HEK293 (cell line): Measurements from ENCODE around the gene ZC3H12C.

Experiments
- CTCF ChIA-PET: fragments of 350-600 bp; formaldehyde crosslinking; extraction: SDS; loops from one replicate; lab custom pipeline; 2021; ENCODE audit warnings: antibody characterized with exemption; lab: Yijun Ruan, JAX
- POLR2A ChIA-PET: fragments of 300-600 bp; formaldehyde crosslinking; extraction: SDS; loops from one replicate; lab custom pipeline; 2020; ENCODE audit warnings: antibody characterized with exemption, inconsistent platforms; lab: Yijun Ruan, JAX
- H3K27ac ChIP-seq: fragments of 200-500 bp; sonication (Bioruptor generic); 2 replicates; pipeline ENCODE4 v1.5.1; 2014; ENCODE audit warnings: low read depth, low read length, control low read depth, inconsistent platforms; ENCODE audit errors: extremely low read depth
- H3K36me3 ChIP-seq, 2 experiments: fragments of 200-500 bp in 1 of 2; sonication (Bioruptor generic) in 1 of 2; 1 replicate in 1 of 2; 2 replicates in 1 of 2; pipeline ENCODE4 v1.5.1; 2014 to 2017; ENCODE audit warnings: inconsistent platforms in 2 of 2, low read length in 2 of 2; ENCODE audit not compliant: control insufficient read depth in 2 of 2, insufficient read depth in 1 of 2
- H3K4me1 ChIP-seq: fragments of 200-500 bp; sonication (Bioruptor generic); 2 replicates; pipeline ENCODE4 v1.5.1; 2014; ENCODE audit warnings: mild to moderate bottlenecking, low read length, inconsistent platforms; ENCODE audit not compliant: control insufficient read depth, insufficient read depth
- H3K4me3 ChIP-seq: 2 replicates; pipeline ENCODE4 v1.5.1; 2011; ENCODE audit warnings: low read depth, mild to moderate bottlenecking, control low read depth, low read length, moderate library complexity
- H3K9me3 ChIP-seq: fragments of 200-500 bp; sonication (Bioruptor generic); 2 replicates; pipeline ENCODE4 v1.5.1; 2014; ENCODE audit warnings: low read depth, low read length, inconsistent platforms; ENCODE audit not compliant: control insufficient read depth, insufficient read depth
- ATF2 ChIP-seq: fragments of 450-650 bp; formaldehyde crosslinking; IDR thresholded peaks from 2 replicates; pipeline ENCODE4 v1.5.1; 2016; ENCODE audit warnings: missing biosample characterization, missing genetic modification characterization, low read depth
- GLIS1 ChIP-seq: fragments of 450-650 bp; formaldehyde crosslinking; IDR thresholded peaks from 2 replicates; pipeline ENCODE4 v1.5.1; 2016; ENCODE audit warnings: missing biosample characterization, missing genetic modification characterization
- INSM2 ChIP-seq: fragments of 450-650 bp; formaldehyde crosslinking; IDR thresholded peaks from 2 replicates; pipeline ENCODE4 v1.5.1; 2016; ENCODE audit warnings: missing biosample characterization, missing genetic modification characterization
- MZF1 ChIP-seq: fragments of 450-650 bp; formaldehyde crosslinking; IDR thresholded peaks from 2 replicates; pipeline ENCODE4 v1.5.1; 2017; ENCODE audit warnings: missing biosample characterization, missing genetic modification characterization, borderline replicate concordance
- PATZ1 ChIP-seq: fragments of 450-650 bp; formaldehyde crosslinking; IDR thresholded peaks from 2 replicates; pipeline ENCODE4 v1.5.1; 2016; ENCODE audit warnings: missing biosample characterization, missing genetic modification characterization
- PRDM6 ChIP-seq: fragments of 450-650 bp; formaldehyde crosslinking; IDR thresholded peaks from 2 replicates; pipeline ENCODE4 v1.5.1; 2017; ENCODE audit warnings: missing biosample characterization, missing genetic modification characterization
- SETDB1 ChIP-seq: IDR thresholded peaks from one replicate; pipeline ENCODE4 v1.6.1; 2017; ENCODE audit warnings: mild to moderate bottlenecking, low read length, moderate library complexity, mixed read lengths; ENCODE audit not compliant: insufficient read length
- ZBTB49 ChIP-seq: fragments of 450-650 bp; formaldehyde crosslinking; IDR thresholded peaks from 2 replicates; pipeline ENCODE4 v1.5.1; 2016; ENCODE audit warnings: missing biosample characterization, missing genetic modification characterization, low read depth
- ZBTB8A ChIP-seq: fragments of 450-650 bp; formaldehyde crosslinking; IDR thresholded peaks from 2 replicates; pipeline ENCODE4 v1.5.1; 2016; ENCODE audit warnings: missing biosample characterization, missing genetic modification characterization
- ZFP69B ChIP-seq: fragments of 450-650 bp; formaldehyde crosslinking; IDR thresholded peaks from 2 replicates; pipeline ENCODE4 v1.5.1; 2016; ENCODE audit warnings: missing biosample characterization, missing genetic modification characterization
- ZNF138 ChIP-seq: fragments of 450-650 bp; formaldehyde crosslinking; IDR thresholded peaks from 2 replicates; pipeline ENCODE4 v1.5.1; 2016; ENCODE audit warnings: missing biosample characterization, missing genetic modification characterization, borderline replicate concordance
- ZNF174 ChIP-seq: fragments of 450-650 bp; formaldehyde crosslinking; IDR thresholded peaks from 2 replicates; pipeline ENCODE4 v1.5.0; 2017; ENCODE audit warnings: missing biosample characterization, mild to moderate bottlenecking, missing genetic modification characterization
- ZNF341 ChIP-seq: fragments of 450-650 bp; formaldehyde crosslinking; IDR thresholded peaks from 2 replicates; pipeline ENCODE4; 2016; ENCODE audit warnings: low read depth, missing biosample characterization, missing genetic modification characterization
- ZNF362 ChIP-seq: fragments of 450-650 bp; formaldehyde crosslinking; IDR thresholded peaks from 2 replicates; pipeline ENCODE4 v1.5.1; 2016; ENCODE audit warnings: missing biosample characterization, missing genetic modification characterization
- ZNF560 ChIP-seq: fragments of 450-650 bp; formaldehyde crosslinking; IDR thresholded peaks from 2 replicates; pipeline ENCODE4 v1.5.1; 2017; ENCODE audit warnings: missing biosample characterization, missing genetic modification characterization, borderline replicate concordance
- ZNF692 ChIP-seq: fragments of 450-650 bp; formaldehyde crosslinking; IDR thresholded peaks from 2 replicates; pipeline ENCODE4 v1.5.1; 2016; ENCODE audit warnings: missing biosample characterization, missing genetic modification characterization

The ZC3H12C gene

GRCh38 chr11:110123003-110123402 lies 29.8 kb downstream of the ZC3H12C start:
- H3K27ac ChIP-seq: no peak overlapping the region
- POLR2A ChIA-PET: no interaction called here
- H3K9me3 ChIP-seq: no peaks in the 10 kb centered on the region
- peaks cover 4% of the 10 kb centered on the region; the same call in 1 of the 2 replicates for H3K4me1 ChIP-seq
- TF ChIP-seq MZF1 (tag by site-specific recombination): no peak
- TF ChIP-seq ZBTB49 (tag by site-specific recombination): no peak
- no peak for TF ChIP-seq INSM2 (tag by site-specific recombination)
- no peak overlapping the region for H3K4me3 ChIP-seq
- H3K36me3 ChIP-seq: no peaks in the 10 kb centered on the region
- CTCF ChIA-PET: no interaction called here

- no peak overlapping the region for H3K27ac ChIP-seq
- H3K4me3 ChIP-seq: no peak overlapping the region
- POLR2A ChIA-PET: no interaction called here
- CTCF ChIA-PET: interaction anchor here (0.6 to 1.3 kb wide), 3 partner anchors 36 to 49 kb away, joined by 3 to 10 read pairs (median 3); no protein-coding TSS in a partner anchor
- no peaks in the 10 kb centered on the region for H3K36me3 ChIP-seq
- H3K9me3 ChIP-seq: no peaks in the 10 kb centered on the region
- peaks cover 8% of the 10 kb centered on the region; the same call in 1 of the 2 replicates for H3K4me1 ChIP-seq
- no peak for TF ChIP-seq ZNF341 (tag by site-specific recombination)
- no peak for TF ChIP-seq ZNF362 (tag by site-specific recombination)
- no peak for TF ChIP-seq ZBTB8A (tag by site-specific recombination)
- TF ChIP-seq ZNF174 (tag by site-specific recombination): no peak
- no peak for TF ChIP-seq SETDB1
- TF ChIP-seq ZNF692: peak; percentile 59
- TF ChIP-seq ATF2: peak; percentile 75; the same call in 1 of the 2 replicates
- TF ChIP-seq ZNF560 (tag by site-specific recombination): no peak
- TF ChIP-seq GLIS1 (tag by site-specific recombination): no peak
- TF ChIP-seq PATZ1 (tag by site-specific recombination): no peak
- TF ChIP-seq ZFP69B (tag by site-specific recombination): 0 out of 2 replicates have a peak, but pooled peaks have one; percentile 29
- TF ChIP-seq ZNF138 (tag by site-specific recombination): no peak
- TF ChIP-seq PRDM6 (tag by site-specific recombination): no peak
Measured at GRCh38 chr11:110124605-110125004, 31.4 kb downstream of the ZC3H12C start.
